Panc1 (cell line): ENCODE data around the gene GALNT9. TPM values are rescaled to one million over a fixed set of nuclear protein-coding genes. Genes with fewer than 3 reads are reported as not detected.
A peak's percentile ranks its signal among the peaks of the same experiment; 100 is the strongest.

Experiments
- ATAC-seq: fragments of 200-7000 bp; cut with Tn5 transposase; 2 replicates; pipeline ENCODE4 v1.9.1; 2020; ENCODE audit warnings: mild to moderate bottlenecking, moderate library complexity
- BruUV-seq: library from RNA; stranded (reverse); fragments of 400-500 nt; replicated peaks from 2 replicates; lab custom pipeline; 2021; lab: Mats Ljungman, UMichigan
- CTCF ChIA-PET: fragments of 300-600 bp; sonication (Branson Sonifier 250); formaldehyde crosslinking; loops from one replicate; lab custom pipeline; 2022; ENCODE audit warnings: antibody characterized with exemption; lab: Charles Lee
- POLR2A ChIA-PET: fragments of 300-600 bp; sonication (Branson Sonifier 250); formaldehyde crosslinking; loops from one replicate; lab custom pipeline; 2022; ENCODE audit warnings: antibody characterized with exemption; lab: Charles Lee
- DNase-seq: peaks from one replicate; pipeline ENCODE4 v3.0.0-alpha.2; 2010; ENCODE audit warnings: low read depth, low spot score
- H3K27ac ChIP-seq: 2 replicates; pipeline ENCODE4 v1.5.1; 2011; ENCODE audit warnings: mild to moderate bottlenecking, low read length, inconsistent platforms
- H3K27me3 ChIP-seq: fragments of 200-500 bp; sonication (Bioruptor generic); 2 replicates; pipeline ENCODE4 v1.6.0; 2014; ENCODE audit warnings: low read length, inconsistent platforms; ENCODE audit not compliant: control insufficient read depth, insufficient read depth
- H3K36me3 ChIP-seq: fragments of 200-500 bp; sonication (Bioruptor generic); 2 replicates; pipeline ENCODE4 v1.5.1; 2014; ENCODE audit warnings: inconsistent platforms, mild to moderate bottlenecking, low read length, moderate library complexity; ENCODE audit not compliant: control insufficient read depth, insufficient read depth
- H3K4me1 ChIP-seq: 2 replicates; pipeline ENCODE4 v1.5.1; 2011; ENCODE audit warnings: inconsistent platforms, mild to moderate bottlenecking, low read length, moderate library complexity; ENCODE audit not compliant: control insufficient read depth, insufficient read depth
- H3K4me3 ChIP-seq, 2 experiments: 2 replicates each; pipeline ENCODE4 v1.5.1; 2011 to 2012; ENCODE audit warnings: low read depth in 2 of 2, low read length in 2 of 2, mild to moderate bottlenecking in 2 of 2, inconsistent platforms in 1 of 2, moderate library complexity in 1 of 2
- H3K9me3 ChIP-seq: fragments of 200-500 bp; sonication (Bioruptor generic); 2 replicates; pipeline ENCODE4 v1.5.1; 2014; ENCODE audit warnings: low read depth, mild to moderate bottlenecking, inconsistent platforms, low read length, moderate library complexity; ENCODE audit not compliant: control insufficient read depth, insufficient read depth
- CTCF ChIP-seq: fragments of 450-650 bp; IDR thresholded peaks from 2 replicates; pipeline ENCODE4 v1.5.1; 2017; ENCODE audit warnings: mild to moderate bottlenecking
- POLR2AphosphoS5 ChIP-seq: IDR thresholded peaks from 2 replicates; pipeline ENCODE4 v1.6.1; 2012; ENCODE audit warnings: mild to moderate bottlenecking, low read depth, low read length, moderate library complexity
- REST ChIP-seq, 2 experiments: IDR thresholded peaks; 2 replicates each; pipeline ENCODE4 v1.6.1; 2011 to 2012; ENCODE audit warnings: low read depth in 2 of 2, control low read depth in 1 of 2, low read length in 1 of 2, mild to moderate bottlenecking in 1 of 2, moderate library complexity in 1 of 2; ENCODE audit not compliant: insufficient read depth in 1 of 2
- SIN3A ChIP-seq: IDR thresholded peaks from 2 replicates; pipeline ENCODE4 v1.6.1; 2012; ENCODE audit warnings: low read depth, mild to moderate bottlenecking, low read length, moderate library complexity, borderline replicate concordance; ENCODE audit not compliant: insufficient read depth
- TCF7L2 ChIP-seq: IDR thresholded peaks from 2 replicates; pipeline ENCODE4 v1.6.1; 2011; ENCODE audit warnings: mild to moderate bottlenecking, low read depth, low read length, inconsistent platforms
- in situ Hi-C: cut with HindIII; loops from 2 replicates; pipeline ENCODE4 v1.10.0; 2016; ENCODE audit warnings: low sequenced_read_pairs, low pct_unique_long_range_greater_than_20kb
- intact Hi-C: fragments of 100-400 bp; cut with micrococcal nuclease; formaldehyde crosslinking; loops from one replicate; pipeline ENCODE4 v1.10.0; 2022; ENCODE audit not compliant: unreplicated experiment
- total RNA-seq: library from RNA; stranded (reverse); gene quantifications from one replicate; pipeline ENCODE4 v1.2.1, GENCODE V29; 2021; ENCODE audit not compliant: unreplicated experiment

The GALNT9 gene
- total RNA-seq, 1 experiment from 2014 or later = 0.33 TPM

- ATAC-seq (no peak), DNase-seq (no peak)
- no peaks in the 10 kb centered on the region for H3K27me3 ChIP-seq
- in situ Hi-C loops (no loop called here), intact Hi-C loops (no loop called here)
- no peaks in the 10 kb centered on the region for H3K4me1 ChIP-seq
- BruUV-seq = no TSS peak
- H3K36me3 ChIP-seq = no peaks in the 10 kb centered on the region
- ChIA-PET POLR2A (no interaction called here), CTCF (no interaction called here)
- no peak for TF ChIP-seq REST (IDR thresholded peaks at IDR 0.05; ENCODE audit: insufficient read depth in 1 of 2, low read depth in 2 of 2, low read length in 1 of 2)
- no peak for TF ChIP-seq TCF7L2
- no peak for TF ChIP-seq CTCF
- no peak for TF ChIP-seq SIN3A
- TF ChIP-seq POLR2AphosphoS5 = no peak
- no peak overlapping the region for H3K27ac ChIP-seq
- no peaks in the 10 kb centered on the region for H3K9me3 ChIP-seq
- no peak overlapping the region for H3K4me3 ChIP-seq
Observed at GRCh38 chr12:132200800-132201199, 128.6 kb downstream of the GALNT9 start.

DNA sequence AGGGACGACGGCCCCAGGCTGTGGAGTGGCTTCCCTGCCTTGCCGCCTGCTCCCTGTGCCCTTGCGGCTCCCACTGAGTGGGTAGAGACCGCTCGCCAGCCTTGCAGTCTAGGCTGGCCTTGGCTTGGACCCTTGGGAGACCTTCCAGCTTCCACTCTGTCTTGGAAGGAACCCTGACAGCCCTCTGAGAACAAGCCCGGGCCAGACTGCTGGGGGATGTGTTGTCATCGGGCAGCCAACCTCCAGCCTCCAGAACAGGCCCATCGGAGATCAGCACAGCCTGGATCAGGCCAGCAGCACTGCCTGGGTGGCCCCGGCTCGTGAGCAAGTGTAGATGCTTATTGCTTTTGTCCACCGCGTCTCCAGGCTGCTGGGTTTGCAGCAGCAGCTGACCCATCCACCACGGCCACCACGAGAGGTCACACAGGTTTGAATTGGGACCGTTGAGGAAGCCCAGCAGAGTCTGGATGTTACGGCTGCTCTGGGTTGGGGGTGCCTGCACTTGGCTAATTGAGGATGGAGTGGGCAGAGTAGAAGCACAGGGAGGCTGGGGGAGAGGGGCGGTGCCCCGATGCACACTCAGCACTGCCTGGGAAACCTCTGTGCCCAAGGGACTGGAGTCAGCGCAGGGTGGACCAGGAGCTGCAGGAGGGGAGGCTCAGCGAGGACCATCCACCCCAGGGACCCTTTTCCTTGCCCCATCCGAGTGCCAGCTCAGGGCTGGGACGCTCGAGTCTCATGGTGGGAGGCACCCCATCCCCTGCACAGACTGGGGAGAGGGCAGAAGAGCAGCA lies 129.7 kb downstream of the GALNT9 start:
- H3K4me1 ChIP-seq = no peaks in the 10 kb centered on the region
- no peak for TF ChIP-seq CTCF
- TF ChIP-seq POLR2AphosphoS5 = no peak
- TF ChIP-seq TCF7L2 = no peak
- TF ChIP-seq SIN3A = no peak
- no peak for TF ChIP-seq REST (IDR thresholded peaks at IDR 0.05; ENCODE audit: insufficient read depth in 1 of 2, low read depth in 2 of 2, low read length in 1 of 2)
- H3K27me3 ChIP-seq = no peaks in the 10 kb centered on the region
- no peaks in the 10 kb centered on the region for H3K36me3 ChIP-seq
- CTCF ChIA-PET = no interaction called here
- H3K9me3 ChIP-seq = no peaks in the 10 kb centered on the region
- no peak overlapping the region for H3K4me3 ChIP-seq
- no TSS peak for BruUV-seq
- ATAC-seq (peak; percentile 20; the same call in 1 of the 2 replicates), DNase-seq (no peak)
- POLR2A ChIA-PET = no interaction called here
- intact Hi-C loops (no loop called here), in situ Hi-C loops (no loop called here)
- H3K27ac ChIP-seq = no peak overlapping the region
